H4 (cell line): ENCODE results near the gene RAP2A. TPM values are rescaled to one million over a fixed set of nuclear protein-coding genes. Genes with fewer than 3 reads are reported as not detected.
A peak's percentile ranks its signal among the peaks of the same experiment; 100 is the strongest.

Source experiments
- DNase-seq: peaks from one replicate; pipeline ENCODE4 v3.0.0-alpha.2; 2015; ENCODE audit warnings: low spot score
- total RNA-seq: library from RNA; depleted of rRNA; stranded (reverse); fragments of >200 nt; shearing (Covaris generic); gene quantifications from 2 replicates; pipeline ENCODE4 v1.2.3, GENCODE V29; 2014

The RAP2A gene
- total RNA-seq, 1 experiment from 2014 or later = 17.6 TPM

DNA sequence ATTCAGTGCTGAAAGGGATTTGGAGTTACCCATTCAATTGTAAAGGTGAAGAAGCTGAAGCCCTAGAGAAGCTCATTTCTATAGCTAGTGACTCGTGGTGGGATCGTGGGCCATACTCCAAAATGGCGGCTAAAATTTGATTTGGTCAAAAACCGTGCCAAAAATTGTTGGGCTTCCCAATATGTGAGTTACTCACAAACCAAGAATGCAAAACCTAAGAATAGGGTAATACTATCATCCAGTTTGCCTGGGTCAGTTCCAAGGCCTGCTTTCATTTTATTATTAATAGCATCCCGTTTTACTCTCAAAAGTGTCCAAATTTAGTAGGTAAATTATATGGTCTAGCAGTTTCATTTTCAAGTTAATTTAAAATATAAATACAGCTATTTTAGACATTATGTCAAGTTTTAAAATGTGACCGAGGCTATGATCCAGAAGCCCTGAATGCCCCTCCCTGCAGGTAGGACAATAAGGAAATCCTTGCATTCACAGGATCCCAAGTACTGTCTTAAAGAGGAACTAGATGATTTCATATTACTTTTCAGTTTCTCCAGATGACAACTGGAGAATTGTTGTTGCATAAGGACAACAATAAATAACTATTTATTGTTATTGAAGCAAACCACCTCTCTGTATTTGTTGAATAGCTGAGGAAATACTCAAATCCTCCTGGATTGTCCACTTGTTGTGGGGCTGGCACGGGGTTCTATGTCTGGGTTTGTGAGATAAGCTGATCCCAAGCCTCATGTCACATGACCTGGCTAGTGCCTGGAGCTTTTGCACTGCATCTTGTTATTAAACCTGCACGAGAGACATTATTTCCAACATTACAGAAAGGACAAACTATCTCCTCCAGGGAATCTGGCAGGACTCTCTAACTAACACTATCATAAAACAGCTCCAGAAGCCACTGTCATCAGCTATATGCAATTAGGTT is 11.6 kb upstream of the RAP2A start:
- no peak for DNase-seq

DNA sequence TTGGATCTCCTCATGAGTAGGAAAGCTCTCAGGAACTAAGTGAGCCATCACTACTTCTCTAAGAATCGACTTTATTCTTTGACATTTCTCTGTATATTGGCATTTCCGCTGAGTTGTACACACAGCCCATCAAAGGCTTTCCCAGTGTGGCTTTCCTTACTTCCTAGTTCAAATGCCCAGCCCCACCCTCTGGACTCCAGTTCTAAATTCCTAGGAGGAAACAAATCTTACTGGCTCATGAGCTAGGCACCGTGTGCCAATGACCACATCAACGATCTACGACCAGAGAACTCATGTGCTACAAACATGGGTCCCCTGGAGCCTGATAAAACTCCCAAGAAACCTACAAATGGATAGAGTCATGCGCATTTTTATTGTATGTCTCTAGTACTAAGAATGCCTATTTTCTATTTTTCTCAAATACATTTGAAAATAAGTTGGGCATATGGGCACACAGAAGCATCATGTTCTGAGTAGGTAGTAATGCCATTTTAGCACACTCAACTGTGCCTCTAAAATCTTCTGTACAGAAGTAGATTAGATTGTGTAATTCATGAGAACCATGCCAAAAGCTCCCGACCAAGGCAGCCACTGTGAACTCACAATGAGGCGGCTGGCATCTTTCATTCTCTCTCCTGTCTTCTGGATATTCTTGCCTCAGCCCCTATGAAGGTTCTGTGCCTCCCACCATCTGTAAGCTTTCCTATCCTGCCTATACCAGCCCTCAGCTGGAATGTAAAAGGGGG is 10.5 kb upstream of the RAP2A start:
- no peak for DNase-seq

DNA sequence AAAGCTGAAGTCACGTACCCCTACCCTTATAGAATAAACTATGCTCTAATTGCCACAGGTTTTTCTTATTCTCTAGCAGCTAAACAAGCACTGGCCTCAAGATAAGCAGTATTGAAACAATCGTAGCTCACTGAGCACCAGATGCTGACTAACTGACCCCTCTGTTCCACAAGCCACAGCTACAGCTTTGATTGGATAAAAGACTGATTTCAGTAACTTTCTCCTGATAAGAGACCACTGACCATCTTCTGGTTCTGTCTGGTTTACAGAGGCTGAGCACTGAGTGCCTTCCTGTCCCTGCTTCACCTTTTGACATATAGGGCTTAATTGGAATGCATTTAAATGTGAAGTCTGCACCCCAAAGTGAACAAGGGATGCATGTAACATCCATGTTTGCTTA is 8.4 kb upstream of the RAP2A start:
- no peak for DNase-seq

DNA sequence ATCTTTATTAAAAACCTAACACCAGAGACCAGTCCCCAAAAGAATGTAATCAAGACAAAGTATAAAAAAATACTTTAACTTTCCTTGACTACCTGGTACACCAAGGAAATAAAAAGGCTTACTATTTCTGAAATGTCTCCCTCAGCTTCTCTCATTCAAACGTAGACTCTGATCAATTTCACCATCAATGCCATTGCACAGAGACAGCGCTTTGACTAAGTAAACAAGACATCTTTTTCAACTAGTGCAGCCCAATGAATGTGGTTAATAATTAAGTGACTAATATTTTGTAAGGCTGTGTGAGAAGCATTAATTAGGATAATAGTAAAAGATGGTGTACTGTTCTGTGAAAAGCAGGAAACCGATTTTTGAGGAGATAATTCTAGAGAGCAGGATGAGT is 7.3 kb upstream of the RAP2A start:
- no peak for DNase-seq

DNA sequence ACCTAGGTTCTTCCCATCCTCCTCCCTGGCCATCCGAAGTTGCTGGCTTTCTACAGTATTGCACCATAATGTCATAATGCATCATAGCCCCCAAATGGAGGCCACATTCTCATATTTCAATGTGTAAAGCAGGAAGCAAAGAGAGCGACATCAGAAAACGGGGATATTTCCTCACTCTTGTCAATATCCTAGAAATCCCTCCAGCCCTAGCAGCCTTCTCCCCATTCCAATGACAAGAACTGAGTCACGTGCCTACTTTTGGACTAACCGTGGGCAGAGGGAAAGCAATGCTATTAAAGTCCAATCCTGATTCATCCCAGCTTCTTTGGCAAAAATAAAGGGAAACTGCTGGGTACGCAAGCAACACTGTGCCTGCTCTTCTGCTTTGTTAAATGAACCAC is 4.3 kb upstream of the RAP2A start:
- DNase-seq = no peak

DNA sequence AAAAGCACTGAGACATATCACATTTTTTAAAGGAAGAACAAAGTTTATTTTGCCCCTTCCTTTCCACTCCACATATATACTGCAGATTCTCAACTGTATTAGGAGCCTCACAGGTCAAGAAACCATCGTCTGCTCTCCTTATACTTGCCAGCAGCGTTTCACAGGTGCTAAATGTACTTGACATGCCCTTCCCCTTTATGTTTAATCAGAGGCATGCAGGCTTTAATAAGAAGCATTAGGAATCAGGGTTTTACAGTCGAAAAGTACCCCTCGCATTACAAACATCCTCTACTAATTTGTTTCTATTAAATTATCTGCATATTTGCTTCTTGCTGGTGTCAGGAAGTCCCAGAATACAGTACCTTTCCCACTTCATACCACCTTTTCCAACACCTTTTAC is 3.7 kb upstream of the RAP2A start:
- DNase-seq = no peak

DNA sequence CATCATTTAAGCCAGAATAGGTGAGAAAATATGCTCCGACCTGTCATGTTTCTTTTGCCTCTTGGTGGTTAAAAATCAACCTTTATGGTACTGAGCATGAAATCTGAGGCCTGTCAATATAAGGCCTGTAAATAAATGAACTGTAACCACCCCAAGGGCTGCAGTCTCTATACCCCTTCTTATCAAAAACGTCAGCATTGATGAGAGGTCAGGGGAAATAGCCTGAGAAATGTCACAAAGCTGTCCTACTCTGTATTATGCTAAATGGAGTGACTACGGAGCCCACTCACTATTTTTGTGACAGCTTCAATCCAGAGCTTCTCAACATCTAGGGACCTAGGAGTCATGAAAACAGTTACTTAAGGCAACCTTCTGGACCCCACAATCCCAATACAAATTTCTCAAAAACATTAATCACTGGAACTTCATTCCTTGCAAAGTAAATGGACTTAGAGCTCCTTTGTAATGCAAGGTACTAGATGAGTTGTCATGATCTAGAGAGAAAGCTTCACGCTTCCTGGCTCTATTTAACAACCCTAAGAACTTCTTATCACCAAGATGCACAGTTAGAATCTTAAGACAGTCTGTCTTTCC is 2.7 kb upstream of the RAP2A start:
- DNase-seq = no peak

DNA sequence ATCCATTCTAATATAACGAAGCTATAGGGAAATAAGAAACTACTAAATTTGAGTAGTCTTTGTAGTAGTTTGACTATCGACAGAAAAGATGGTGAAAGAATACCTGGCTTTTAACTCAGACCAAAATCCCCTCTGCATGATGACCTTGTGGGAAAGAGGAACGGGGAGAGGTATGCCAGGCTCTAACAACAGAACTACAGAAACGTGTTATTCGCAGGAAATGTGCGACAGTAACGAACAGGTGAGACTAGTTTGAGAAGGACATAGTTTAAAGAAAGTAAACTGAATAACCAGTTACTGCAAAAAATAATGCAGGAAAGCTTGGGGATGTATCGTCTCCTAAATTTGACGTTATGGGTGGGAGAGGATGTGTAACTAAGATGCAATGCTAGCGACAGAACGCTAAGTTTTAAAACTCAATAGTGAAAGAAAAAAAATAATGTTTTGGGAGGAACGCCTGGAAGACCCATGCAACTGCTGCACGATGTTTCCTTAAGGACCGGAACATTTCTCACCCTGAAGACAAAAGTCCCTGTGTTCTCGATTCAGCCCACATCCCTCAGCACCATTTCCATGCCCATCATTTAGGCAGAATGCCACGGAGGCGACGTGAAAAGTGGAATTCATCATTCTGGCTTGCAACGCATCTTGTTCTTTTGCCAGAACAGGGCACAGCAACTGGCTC is 1.6 kb upstream of the RAP2A start:
- DNase-seq = no peak

DNA sequence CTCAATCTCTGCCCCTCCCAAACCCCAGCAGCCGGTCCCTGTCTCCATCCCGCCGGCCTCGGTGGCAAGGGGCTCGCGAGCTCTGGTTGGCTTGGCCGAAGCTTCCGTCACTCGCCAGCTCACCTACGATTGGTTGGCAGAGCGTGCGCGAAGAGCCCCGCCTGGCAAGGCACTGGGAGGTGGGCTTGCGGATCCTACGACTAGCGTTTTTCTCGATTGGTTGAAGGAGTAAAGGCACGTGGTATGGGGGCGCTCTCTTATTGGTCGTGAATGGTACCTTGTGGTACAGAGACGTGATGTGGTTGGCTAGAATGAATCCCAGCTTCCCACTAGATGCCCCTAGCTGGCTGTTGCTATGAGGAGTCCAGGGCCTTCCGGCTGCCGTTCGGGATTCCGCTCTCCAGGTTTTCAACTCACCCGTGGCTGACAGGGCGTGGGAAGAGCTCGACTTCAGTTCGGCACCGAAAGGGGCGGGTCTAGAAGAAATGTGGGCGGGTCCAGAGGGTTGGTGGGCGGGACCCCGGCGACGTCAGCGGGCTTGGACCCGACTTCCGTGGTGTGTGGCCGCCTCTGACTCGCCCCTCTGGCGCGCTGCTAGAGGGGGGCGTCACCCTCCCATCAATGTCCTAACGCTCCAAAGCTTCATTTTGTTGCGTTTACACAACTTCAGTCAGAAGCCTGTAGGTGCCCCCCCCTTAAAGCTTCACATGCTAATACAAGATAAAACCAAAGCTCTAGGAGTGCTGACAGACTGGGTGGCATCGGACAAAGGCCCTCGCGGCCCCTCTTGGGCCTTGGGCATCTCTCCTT is 847 bp upstream of the RAP2A start:
- peak; percentile 99 for DNase-seq

DNA sequence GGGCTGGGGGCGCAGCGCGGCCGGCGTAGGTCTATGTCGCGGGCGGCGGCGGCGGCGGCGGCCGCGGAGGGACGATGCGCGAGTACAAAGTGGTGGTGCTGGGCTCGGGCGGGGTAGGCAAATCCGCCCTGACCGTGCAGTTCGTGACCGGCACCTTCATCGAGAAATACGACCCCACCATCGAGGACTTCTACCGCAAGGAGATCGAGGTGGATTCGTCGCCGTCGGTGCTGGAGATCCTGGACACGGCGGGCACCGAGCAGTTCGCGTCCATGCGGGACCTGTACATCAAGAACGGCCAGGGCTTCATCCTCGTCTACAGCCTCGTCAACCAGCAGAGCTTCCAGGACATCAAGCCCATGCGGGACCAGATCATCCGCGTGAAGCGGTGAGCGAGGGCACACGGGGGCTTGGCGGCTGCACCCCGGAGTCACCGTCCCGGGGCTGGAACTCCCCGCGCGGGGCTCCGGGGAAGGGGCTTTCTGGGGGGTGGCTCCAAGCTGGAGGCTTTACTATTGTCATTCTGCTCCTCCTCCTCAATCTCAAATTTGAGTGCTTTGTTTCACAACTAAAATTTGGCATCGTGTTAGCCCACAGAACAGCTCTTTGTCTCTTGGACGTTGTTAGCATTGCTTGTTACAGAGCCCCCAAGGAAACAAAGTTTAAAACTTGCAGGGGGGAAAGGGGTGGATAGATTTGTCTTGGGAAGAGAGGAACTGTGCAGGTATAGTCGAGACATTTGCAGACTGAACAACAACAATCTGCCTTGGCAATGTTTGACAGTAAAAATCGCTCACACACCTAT is 630 bp downstream of the RAP2A start:
- peak; percentile 12 for DNase-seq

DNA sequence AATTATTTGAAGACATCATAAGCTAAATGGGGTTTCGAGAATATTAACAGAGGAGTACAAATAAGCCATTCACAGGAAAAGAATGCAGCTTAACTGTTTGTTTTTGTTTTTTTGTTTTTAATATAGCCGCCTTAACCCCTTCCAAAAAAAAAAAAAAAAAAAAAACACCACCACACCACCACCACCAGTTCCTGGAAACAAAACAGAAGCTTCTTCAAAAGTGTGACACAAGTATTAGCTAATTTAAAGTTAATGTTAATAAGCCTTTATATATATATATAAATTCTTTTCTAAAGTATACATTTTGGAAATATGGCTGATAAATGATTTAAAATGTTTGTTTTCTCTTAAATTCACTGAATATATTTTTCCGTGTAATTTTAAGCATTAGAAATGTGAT is 1.4 kb downstream of the RAP2A start:
- no peak for DNase-seq

DNA sequence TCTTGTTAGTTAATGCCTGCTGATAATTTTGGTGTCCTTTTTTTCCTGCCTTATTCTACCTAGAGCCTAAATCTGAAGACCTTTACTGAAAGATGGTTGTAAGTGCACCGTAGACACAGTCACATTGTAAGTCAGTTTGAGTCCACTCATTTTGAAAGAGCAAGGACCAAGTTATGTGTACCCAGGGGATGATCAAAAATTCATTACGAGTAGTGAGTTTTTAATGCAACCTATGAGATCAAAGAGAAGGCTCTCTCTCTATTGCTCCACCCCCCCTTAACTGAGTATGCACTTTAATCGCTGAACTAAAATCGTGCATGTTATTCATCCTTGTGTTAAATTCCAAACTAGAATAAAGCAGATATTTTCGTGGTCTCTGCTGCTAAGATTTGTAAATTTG is 1.8 kb downstream of the RAP2A start:
- DNase-seq = no peak

DNA sequence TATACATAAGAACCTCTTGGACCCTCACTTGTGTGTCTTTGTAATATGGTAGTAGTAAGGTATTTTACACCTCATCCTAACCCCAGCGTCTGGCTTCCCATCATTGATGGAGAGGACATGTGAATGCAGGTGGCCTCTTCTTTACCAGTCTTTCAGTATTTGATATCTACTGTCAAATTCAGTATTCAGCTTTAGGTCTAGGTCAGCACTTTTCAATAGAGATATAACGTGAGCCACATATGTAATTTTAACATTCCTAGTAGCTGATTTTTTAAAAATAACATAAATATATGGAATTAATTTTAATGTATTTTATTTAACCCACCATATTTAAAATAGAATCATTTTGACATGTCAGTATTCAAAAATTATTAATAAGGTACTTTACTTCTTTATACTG is 2.9 kb downstream of the RAP2A start:
- DNase-seq = no peak

DNA sequence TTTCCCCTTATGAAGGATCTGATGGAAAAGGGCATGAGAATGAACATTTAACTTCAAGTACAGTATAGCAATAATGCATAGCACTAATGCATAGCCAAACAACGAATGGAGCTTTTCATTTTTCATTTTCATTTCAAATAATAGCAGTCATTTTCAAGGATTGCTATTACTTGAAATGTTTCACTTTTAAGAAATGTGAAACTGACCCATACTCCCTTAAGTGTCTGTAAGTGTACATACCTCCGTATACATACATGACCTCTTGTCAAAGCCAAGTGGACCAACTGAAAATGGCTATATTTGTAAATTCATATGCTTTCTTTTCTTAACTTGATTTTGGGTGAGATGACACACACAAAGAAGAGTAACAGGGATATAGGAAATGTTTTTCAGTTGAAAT is 3.8 kb downstream of the RAP2A start:
- DNase-seq = no peak

DNA sequence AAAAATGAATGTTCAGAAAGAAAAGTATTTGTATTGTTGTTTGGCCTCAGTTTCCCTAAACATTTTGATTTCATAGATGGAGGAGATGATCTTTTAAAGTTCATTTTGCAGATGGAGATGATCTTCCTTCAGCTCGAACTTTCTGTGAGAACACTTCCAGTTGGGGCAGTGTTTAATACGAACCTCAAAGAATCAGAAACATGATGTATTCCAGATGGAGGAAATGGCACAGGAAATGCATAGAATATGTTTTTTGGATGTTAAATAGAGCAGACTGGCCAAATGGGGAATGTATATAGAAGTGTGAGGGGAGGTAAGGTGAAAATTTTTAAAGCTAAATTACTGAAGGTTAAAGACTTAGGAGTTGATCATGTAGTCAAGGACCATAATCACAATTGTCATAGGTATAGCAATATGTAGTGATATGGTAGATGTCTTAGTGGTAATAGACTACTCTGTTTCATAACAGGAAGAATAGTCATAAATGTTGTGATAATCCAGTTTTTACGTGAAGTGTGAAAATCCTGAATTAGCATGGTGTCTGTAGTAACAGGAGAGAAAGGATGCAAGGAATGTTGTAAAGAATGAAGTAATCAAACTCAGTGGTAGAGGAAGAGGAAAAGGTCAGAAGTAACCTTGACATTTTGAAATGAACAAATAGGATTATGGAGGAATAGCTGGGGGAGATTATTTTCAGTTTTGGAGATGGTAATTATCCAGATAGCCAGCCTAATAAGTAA is 5.1 kb downstream of the RAP2A start:
- no peak for DNase-seq

DNA sequence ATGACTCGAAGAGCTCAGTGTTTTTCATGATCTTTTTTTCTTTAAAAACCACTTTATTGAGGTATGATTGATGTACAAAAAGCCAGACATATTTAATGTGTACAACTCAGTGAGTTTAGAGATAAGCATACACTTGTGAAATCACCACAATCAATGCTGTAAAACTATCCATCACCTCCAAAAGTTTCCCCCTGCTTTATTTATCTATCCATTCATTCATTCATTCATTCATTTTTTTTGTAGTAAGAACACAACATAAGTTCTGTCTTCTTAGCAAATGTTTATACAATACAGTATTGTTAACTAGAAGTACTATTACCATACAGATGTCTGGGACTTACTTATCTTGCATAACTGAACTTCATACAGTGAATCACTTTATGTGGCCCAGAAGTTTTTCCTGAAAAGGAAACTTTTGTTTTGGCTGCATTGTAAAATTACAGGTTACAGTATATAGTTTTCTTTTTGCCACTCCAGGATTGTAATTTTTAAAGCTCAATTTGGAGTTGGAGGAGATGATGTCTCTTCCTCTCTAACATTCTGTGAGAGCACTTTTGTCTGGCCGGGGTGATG is 6.7 kb downstream of the RAP2A start:
- DNase-seq = no peak

DNA sequence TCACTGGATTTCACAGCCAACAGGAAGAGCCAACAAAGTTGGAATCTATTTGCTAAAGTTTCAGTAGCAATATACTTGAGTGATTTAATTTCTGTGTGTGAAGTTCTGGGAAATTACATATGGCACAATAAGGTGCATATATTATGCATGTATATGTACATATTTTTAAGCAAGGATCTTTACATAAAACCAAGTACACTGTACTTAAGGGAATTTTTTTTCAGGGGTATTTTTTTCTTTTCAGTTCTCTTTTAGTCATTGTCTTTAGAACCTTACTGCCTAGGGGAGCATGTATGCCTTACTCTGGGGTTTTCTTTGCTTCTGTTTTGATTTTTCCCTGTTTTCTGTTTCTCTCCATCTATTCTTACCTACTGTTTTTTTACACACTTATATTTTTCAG is 7.4 kb downstream of the RAP2A start:
- no peak for DNase-seq

DNA sequence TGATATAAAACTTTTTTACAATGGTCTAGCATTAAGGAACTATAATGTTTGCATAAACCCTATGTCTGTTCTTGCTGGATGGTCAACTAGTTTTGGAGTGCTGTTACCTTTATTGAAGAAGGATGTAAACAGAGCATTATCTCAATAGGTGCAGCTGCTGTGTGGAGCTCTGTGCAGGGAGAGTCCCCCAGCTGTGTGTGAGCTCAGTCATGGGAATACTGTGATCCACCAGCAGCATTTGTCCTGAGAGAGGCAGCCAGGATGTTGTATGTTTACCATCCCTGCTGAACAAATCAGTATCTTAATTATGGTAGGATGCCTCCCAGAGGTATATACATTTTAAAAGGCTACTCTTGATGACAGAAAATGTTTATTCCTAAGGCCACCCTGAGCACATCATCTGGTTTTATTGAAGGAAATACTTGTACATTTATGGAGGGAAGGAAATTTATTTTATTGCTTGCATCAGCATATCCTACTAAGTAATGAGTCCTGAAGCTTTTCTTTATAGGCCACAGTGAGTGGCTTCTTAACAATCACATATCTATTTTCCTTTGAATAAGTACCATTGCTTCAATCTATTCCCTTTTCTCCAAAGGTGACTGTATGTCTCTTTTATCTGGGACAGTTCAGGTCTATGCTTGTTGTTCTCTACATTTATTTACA is 11.7 kb downstream of the RAP2A start:
- no peak for DNase-seq

DNA sequence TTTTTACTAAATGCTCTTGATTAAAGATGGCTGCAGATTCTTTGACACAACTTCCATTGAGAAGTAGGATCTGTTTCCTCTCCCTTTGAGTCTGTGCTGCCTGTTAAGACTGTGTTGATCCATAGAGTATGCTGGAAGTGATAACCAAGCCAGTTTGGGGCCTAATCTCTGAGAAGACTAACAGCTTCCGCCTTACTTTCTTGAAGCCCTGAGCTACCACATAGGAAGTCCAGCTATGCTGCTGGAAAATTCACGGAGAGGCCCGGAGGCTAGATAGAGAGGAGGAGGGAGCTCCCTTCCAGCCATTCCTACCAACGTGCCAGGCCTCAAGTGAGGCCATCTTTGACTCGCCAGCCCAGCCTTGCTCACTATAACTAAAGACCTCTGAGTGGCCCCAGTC is 12.5 kb downstream of the RAP2A start:
- DNase-seq = no peak
